ENCODE measurements around the gene HOXC12. TPM values are rescaled to one million over a fixed set of nuclear protein-coding genes. Genes with fewer than 3 reads are reported as not detected.

The HOXC12 gene
- total and polyA plus RNA-seq, 7 donors, result not detected

GRCh38 chr12:53983950-53984572, 29.4 kb downstream of the HOXC12 start:
- Histone ChIP-seq H3K27ac (no peak overlapping the region), H3K9me3 (no peaks in the 10 kb centered on the region), H3K27me3 (peaks cover 77 to 100% (median 99%) of the 10 kb centered on the region in 3 donors), H3K36me3 (no peaks in the 10 kb centered on the region), H3K4me1 (peaks cover 0 to 27% (median 21%) of the 10 kb centered on the region in 4 donors), H3K4me3 (no peak overlapping the region)
- WGBS, 2 donors, result 6 to 13% methylated on average over 30 of the region's 30 CpGs
- no peak for DNase-seq
- TF ChIP-seq EP300 (IDR thresholded peaks at IDR 0.05), result no peak
- TF ChIP-seq, protein P1, sequence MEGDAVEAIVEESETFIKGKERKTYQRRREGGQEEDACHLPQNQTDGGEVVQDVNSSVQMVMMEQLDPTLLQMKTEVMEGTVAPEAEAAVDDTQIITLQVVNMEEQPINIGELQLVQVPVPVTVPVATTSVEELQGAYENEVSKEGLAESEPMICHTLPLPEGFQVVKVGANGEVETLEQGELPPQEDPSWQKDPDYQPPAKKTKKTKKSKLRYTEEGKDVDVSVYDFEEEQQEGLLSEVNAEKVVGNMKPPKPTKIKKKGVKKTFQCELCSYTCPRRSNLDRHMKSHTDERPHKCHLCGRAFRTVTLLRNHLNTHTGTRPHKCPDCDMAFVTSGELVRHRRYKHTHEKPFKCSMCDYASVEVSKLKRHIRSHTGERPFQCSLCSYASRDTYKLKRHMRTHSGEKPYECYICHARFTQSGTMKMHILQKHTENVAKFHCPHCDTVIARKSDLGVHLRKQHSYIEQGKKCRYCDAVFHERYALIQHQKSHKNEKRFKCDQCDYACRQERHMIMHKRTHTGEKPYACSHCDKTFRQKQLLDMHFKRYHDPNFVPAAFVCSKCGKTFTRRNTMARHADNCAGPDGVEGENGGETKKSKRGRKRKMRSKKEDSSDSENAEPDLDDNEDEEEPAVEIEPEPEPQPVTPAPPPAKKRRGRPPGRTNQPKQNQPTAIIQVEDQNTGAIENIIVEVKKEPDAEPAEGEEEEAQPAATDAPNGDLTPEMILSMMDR (IDR thresholded peaks at IDR 0.05), result no peak
- no peak for TF ChIP-seq POLR2A (IDR thresholded peaks at IDR 0.05)
- TF ChIP-seq POLR2AphosphoS5 (IDR thresholded peaks at IDR 0.05), result no peak
- intact Hi-C loops (cut with DNase I), result no loop called here

DNA sequence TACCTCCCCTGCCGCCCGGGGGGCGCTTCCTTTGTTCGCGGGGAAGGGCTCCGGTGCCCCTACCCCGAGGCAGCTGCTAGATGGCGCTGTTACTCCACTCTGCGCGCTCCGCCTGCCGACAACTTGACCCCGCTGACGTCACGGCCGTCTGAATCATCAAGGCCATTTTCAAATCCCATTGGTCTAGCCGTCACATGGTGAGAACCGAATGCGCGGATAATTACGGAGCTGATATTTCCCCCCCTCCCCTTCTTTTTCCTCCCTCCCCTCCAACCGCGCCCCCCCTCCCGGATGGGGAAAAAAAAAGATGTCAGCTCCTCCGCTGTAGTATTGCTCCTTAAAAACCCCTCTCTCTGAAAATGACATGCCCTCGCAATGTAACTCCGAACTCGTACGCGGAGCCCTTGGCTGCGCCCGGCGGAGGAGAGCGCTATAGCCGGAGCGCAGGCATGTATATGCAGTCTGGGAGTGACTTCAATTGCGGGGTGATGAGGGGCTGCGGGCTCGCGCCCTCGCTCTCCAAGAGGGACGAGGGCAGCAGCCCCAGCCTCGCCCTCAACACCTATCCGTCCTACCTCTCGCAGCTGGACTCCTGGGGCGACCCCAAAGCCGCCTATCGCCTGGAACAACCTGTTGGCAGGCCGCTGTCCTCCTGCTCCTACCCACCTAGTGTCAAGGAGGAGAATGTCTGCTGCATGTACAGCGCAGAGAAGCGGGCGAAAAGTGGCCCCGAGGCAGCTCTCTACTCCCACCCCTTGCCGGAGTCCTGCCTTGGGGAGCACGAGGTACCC, 30.4 kb downstream of the HOXC12 start, which contains the start of gene HOXC10:
Gene HOXC10 (plus strand): TSS at position 246 of the 791 bp plus-strand sequence. CDS start 114 bp downstream, at position 360.
- DNase-seq, result peak; percentile 88
- Histone ChIP-seq H3K36me3 (no peaks in the 10 kb centered on the region), H3K9me3 (no peaks in the 10 kb centered on the region), H3K4me3 (peak within 1 kb of the TSS in 3 of 4 donors; percentile 6 to 17 (median 13)), H3K4me1 (peaks cover 0 to 32% (median 21%) of the 10 kb centered on the region in 4 donors), H3K27ac (no peak within 1 kb of the TSS), H3K27me3 (peaks cover 79 to 100% (median 99%) of the 10 kb centered on the region in 3 donors)
- WGBS, 2 donors, result 4 to 16% methylated on average over 55 of the region's 55 CpGs
- no peak for TF ChIP-seq EP300 (IDR thresholded peaks at IDR 0.05)
- TF ChIP-seq POLR2A (IDR thresholded peaks at IDR 0.05), result no peak
- TF ChIP-seq, protein P1 (IDR thresholded peaks at IDR 0.05), result peak in 1 of 4 experiments; percentile 28
- peak in 1 of 4 donors; percentile 22 for TF ChIP-seq POLR2AphosphoS5 (IDR thresholded peaks at IDR 0.05)
- intact Hi-C loops (cut with DNase I), result no loop called here

GRCh38 chr12:53985692-53985993, 30.9 kb downstream of the HOXC12 start:
- intact Hi-C loops (cut with DNase I), result no loop called here
- Histone ChIP-seq H3K4me3 (peak overlapping the region in 2 of 4 donors; percentile 13 to 17), H3K27me3 (peaks cover 83 to 100% (median 99%) of the 10 kb centered on the region in 3 donors), H3K36me3 (no peaks in the 10 kb centered on the region), H3K4me1 (peaks cover 0 to 32% (median 21%) of the 10 kb centered on the region in 4 donors), H3K27ac (no peak overlapping the region), H3K9me3 (no peaks in the 10 kb centered on the region)
- 6 to 31% methylated on average over 21 of the region's 21 CpGs for WGBS, 2 donors
- no peak for DNase-seq
- no peak for TF ChIP-seq POLR2A (IDR thresholded peaks at IDR 0.05)
- TF ChIP-seq, protein P1 (IDR thresholded peaks at IDR 0.05), result no peak
- TF ChIP-seq EP300 (IDR thresholded peaks at IDR 0.05), result no peak
- TF ChIP-seq POLR2AphosphoS5 (IDR thresholded peaks at IDR 0.05), result no peak

- WGBS, 2 donors, result 3 to 9% methylated on average over 50 of the region's 50 CpGs
- H3K4me3 ChIP-seq, result peak overlapping the region in 2 of 4 donors; percentile 13 to 17
These were observed 31.4 kb downstream of the HOXC12 start for GRCh38 chr12:53985994-53986685.

More at GRCh38 chr12:53985994-53986685, 31.4 kb downstream of the HOXC12 start:
- Histone ChIP-seq H3K27ac (no peak overlapping the region), H3K9me3 (no peaks in the 10 kb centered on the region), H3K4me1 (peaks cover 0 to 32% (median 21%) of the 10 kb centered on the region in 4 donors), H3K27me3 (peaks cover 85 to 100% (median 99%) of the 10 kb centered on the region in 3 donors), H3K36me3 (no peaks in the 10 kb centered on the region)
- TF ChIP-seq POLR2A (IDR thresholded peaks at IDR 0.05) (no peak), EP300 (IDR thresholded peaks at IDR 0.05) (no peak), POLR2AphosphoS5 (IDR thresholded peaks at IDR 0.05) (no peak)
- TF ChIP-seq, protein P1 (IDR thresholded peaks at IDR 0.05), result no peak
- intact Hi-C loops (cut with DNase I), result no loop called here
- no peak for DNase-seq
